ENCODE data around the gene MSX2. TPM values are rescaled to one million over a fixed set of nuclear protein-coding genes. Genes with fewer than 3 reads are reported as not detected.

Gene MSX2
- total RNA-seq, 2 experiments from 2014 or later, result not detected

GRCh38 chr5:174729075-174729680 is 4.8 kb downstream of the MSX2 start:
- H3K4me3 Mint-ChIP-seq, result no peak overlapping the region
- H3K4me1 Mint-ChIP-seq, result no peaks in the 10 kb centered on the region
- ATAC-seq, result no peak

GRCh38 chr5:174731214-174732035 is 7.0 kb downstream of the MSX2 start:
- Mint-ChIP-seq H3K27ac (no peak overlapping the region), H3K4me1 (peaks cover 4% of the 10 kb centered on the region), H3K9me3 (ENCODE audit: low read depth) (no peaks in the 10 kb centered on the region), H3K4me3 (no peak overlapping the region), H3K27me3 (peaks cover 82% of the 10 kb centered on the region), H3K36me3 (ENCODE audit: low read depth) (no peaks in the 10 kb centered on the region)
- POLR2A ChIA-PET, result no interaction called here
- DNase-seq (no peak), ATAC-seq (no peak)
- CTCF ChIA-PET, result interaction anchor here (2.1 kb wide), 1 partner anchor 312 kb away, joined by 5 read pairs; no protein-coding TSS in a partner anchor
- intact Hi-C loops (cut with DNase I, micrococcal nuclease), result loop anchor here in 1 of 2 experiments (5.0 kb wide), 1 partner anchor 1494 kb away; the partner anchor contains the start of gene NKX2-5

More at GRCh38 chr5:174729075-174729680, 4.8 kb downstream of the MSX2 start:
- ChIA-PET CTCF (interaction anchor here (0.6 kb wide), 1 partner anchor 8 kb away, joined by 4 read pairs; no protein-coding TSS in a partner anchor), POLR2A (no interaction called here)
- Mint-ChIP-seq H3K36me3 (ENCODE audit: low read depth) (no peaks in the 10 kb centered on the region), H3K27me3 (peaks cover 76% of the 10 kb centered on the region), H3K9me3 (ENCODE audit: low read depth) (no peaks in the 10 kb centered on the region), H3K27ac (no peak overlapping the region)
- DNase-seq, result no peak
- intact Hi-C loops (cut with DNase I, micrococcal nuclease), result no loop called here

- H3K36me3 Mint-ChIP-seq (ENCODE audit: low read depth), result no peaks in the 10 kb centered on the region
- intact Hi-C loops (cut with DNase I, micrococcal nuclease), result loop anchor here in 1 of 2 experiments (5.0 kb wide), 1 partner anchor 1495 kb away; the partner anchor contains the start of gene NKX2-5
Observed at GRCh38 chr5:174732036-174733020, 7.9 kb downstream of the MSX2 start.

GRCh38 chr5:174733091-174733690 is 8.8 kb downstream of the MSX2 start:
- no peaks in the 10 kb centered on the region for H3K36me3 Mint-ChIP-seq (ENCODE audit: low read depth)
- H3K4me1 Mint-ChIP-seq, result peaks cover 4% of the 10 kb centered on the region
- ChIA-PET CTCF (no interaction called here), POLR2A (no interaction called here)
- ATAC-seq (no peak), DNase-seq (no peak)
- no peak overlapping the region for H3K4me3 Mint-ChIP-seq
- H3K9me3 Mint-ChIP-seq (ENCODE audit: low read depth), result no peaks in the 10 kb centered on the region
- H3K27ac Mint-ChIP-seq, result no peak overlapping the region
- intact Hi-C loops (cut with DNase I, micrococcal nuclease), result loop anchor here in 1 of 2 experiments (5.0 kb wide), 1 partner anchor 1496 kb away; the partner anchor contains the start of gene NKX2-5
- peaks cover 80% of the 10 kb centered on the region for H3K27me3 Mint-ChIP-seq

More at GRCh38 chr5:174732036-174733020, 7.9 kb downstream of the MSX2 start:
- ATAC-seq (no peak), DNase-seq (no peak)
- ChIA-PET POLR2A (no interaction called here), CTCF (interaction anchor here (2.1 kb wide), 1 partner anchor 313 kb away, joined by 5 read pairs; no protein-coding TSS in a partner anchor)
- Mint-ChIP-seq H3K9me3 (ENCODE audit: low read depth) (no peaks in the 10 kb centered on the region), H3K4me1 (peaks cover 4% of the 10 kb centered on the region), H3K27ac (no peak overlapping the region), H3K27me3 (peaks cover 85% of the 10 kb centered on the region), H3K4me3 (no peak overlapping the region)

GRCh38 chr5:174733836-174734235 is 9.5 kb downstream of the MSX2 start:
- DNase-seq, result no peak
- intact Hi-C loops (cut with DNase I, micrococcal nuclease), result loop anchor here in 1 of 2 experiments (2.0 to 5.0 kb wide), 2 partner anchors 13 to 1497 kb away; partner anchors contain the start of gene NKX2-5
- peaks cover 79% of the 10 kb centered on the region for H3K27me3 Mint-ChIP-seq
- ChIA-PET CTCF (no interaction called here), POLR2A (no interaction called here)
- no peak overlapping the region for H3K27ac Mint-ChIP-seq
- ATAC-seq, result no peak
- peaks cover 4% of the 10 kb centered on the region for H3K4me1 Mint-ChIP-seq
- no peaks in the 10 kb centered on the region for H3K36me3 Mint-ChIP-seq (ENCODE audit: low read depth)
- H3K9me3 Mint-ChIP-seq (ENCODE audit: low read depth), result no peaks in the 10 kb centered on the region
- no peak overlapping the region for H3K4me3 Mint-ChIP-seq

- ChIA-PET POLR2A (no interaction called here), CTCF (no interaction called here)
- intact Hi-C loops (cut with DNase I, micrococcal nuclease), result loop anchor here in 1 of 2 experiments (2.0 to 5.0 kb wide), 2 partner anchors 14 to 1498 kb away; partner anchors contain the start of gene NKX2-5
- Mint-ChIP-seq H3K4me1 (peaks cover 4% of the 10 kb centered on the region), H3K27ac (no peak overlapping the region), H3K4me3 (no peak overlapping the region), H3K36me3 (ENCODE audit: low read depth) (no peaks in the 10 kb centered on the region), H3K27me3 (peaks cover 76% of the 10 kb centered on the region), H3K9me3 (ENCODE audit: low read depth) (no peaks in the 10 kb centered on the region)
- no peak for ATAC-seq
- no peak for DNase-seq
Observed at GRCh38 chr5:174734571-174735497, 10.5 kb downstream of the MSX2 start.

GRCh38 chr5:174735498-174736330 is 11.3 kb downstream of the MSX2 start:
- Mint-ChIP-seq H3K9me3 (ENCODE audit: low read depth) (no peaks in the 10 kb centered on the region), H3K27ac (no peak overlapping the region), H3K4me1 (peaks cover 4% of the 10 kb centered on the region), H3K36me3 (ENCODE audit: low read depth) (no peaks in the 10 kb centered on the region), H3K27me3 (peaks cover 72% of the 10 kb centered on the region), H3K4me3 (no peak overlapping the region)
- DNase-seq (peak; percentile 42), ATAC-seq (no peak)
- CTCF ChIA-PET, result interaction anchor here (0.6 kb wide), 1 partner anchor 955 kb away, joined by 4 read pairs; no protein-coding TSS in a partner anchor
- POLR2A ChIA-PET, result no interaction called here
- intact Hi-C loops (cut with DNase I, micrococcal nuclease), result loop anchor here (1.0 to 2.0 kb wide), 2 partner anchors 15 to 316 kb away; no protein-coding TSS in a partner anchor

- CTCF ChIA-PET, result interaction anchor here (0.6 to 0.7 kb wide), 2 partner anchors 864 to 955 kb away, joined by 3 to 4 read pairs; no protein-coding TSS in a partner anchor
- H3K27me3 Mint-ChIP-seq, result peaks cover 66% of the 10 kb centered on the region
Observed at GRCh38 chr5:174736331-174736721, 11.9 kb downstream of the MSX2 start.

GRCh38 chr5:174736777-174737176 is 12.4 kb downstream of the MSX2 start:
- intact Hi-C loops (cut with DNase I, micrococcal nuclease), result loop anchor here (1.0 kb wide), 1 partner anchor 317 kb away; no protein-coding TSS in a partner anchor
- peaks cover 3% of the 10 kb centered on the region for H3K9me3 Mint-ChIP-seq (ENCODE audit: low read depth)

More at GRCh38 chr5:174736331-174736721, 11.9 kb downstream of the MSX2 start:
- POLR2A ChIA-PET, result no interaction called here
- Mint-ChIP-seq H3K9me3 (ENCODE audit: low read depth) (no peaks in the 10 kb centered on the region), H3K4me3 (no peak overlapping the region), H3K4me1 (peaks cover 4% of the 10 kb centered on the region), H3K27ac (no peak overlapping the region), H3K36me3 (ENCODE audit: low read depth) (no peaks in the 10 kb centered on the region)
- no peak for ATAC-seq
- intact Hi-C loops (cut with DNase I, micrococcal nuclease), result loop anchor here (1.0 kb wide), 1 partner anchor 317 kb away; no protein-coding TSS in a partner anchor
- DNase-seq, result no peak

More at GRCh38 chr5:174736777-174737176, 12.4 kb downstream of the MSX2 start:
- Mint-ChIP-seq H3K36me3 (ENCODE audit: low read depth) (no peaks in the 10 kb centered on the region), H3K4me1 (peaks cover 4% of the 10 kb centered on the region), H3K27ac (no peak overlapping the region), H3K4me3 (no peak overlapping the region), H3K27me3 (peaks cover 62% of the 10 kb centered on the region)
- no peak for ATAC-seq
- DNase-seq, result no peak
- ChIA-PET POLR2A (no interaction called here), CTCF (interaction anchor here (0.6 to 0.7 kb wide), 2 partner anchors 865 to 956 kb away, joined by 3 to 4 read pairs; no protein-coding TSS in a partner anchor)
